HG03558 (cell line): ENCODE measurements around the gene MED15.
"Not testable (repeated sequence)": the region's sequence is repeated elsewhere in the genome, so short reads cannot be mapped to it uniquely, and the experiment has no call there.

Experiments used
- ATAC-seq: cut with Tn5 transposase; IDR thresholded peaks from one replicate; pipeline ENCODE4 v1.9.1; 2021; ENCODE audit warnings: moderate number of reproducible peaks; ENCODE audit not compliant: unreplicated experiment; ENCODE audit errors: extremely low read depth

The MED15 gene

DNA sequence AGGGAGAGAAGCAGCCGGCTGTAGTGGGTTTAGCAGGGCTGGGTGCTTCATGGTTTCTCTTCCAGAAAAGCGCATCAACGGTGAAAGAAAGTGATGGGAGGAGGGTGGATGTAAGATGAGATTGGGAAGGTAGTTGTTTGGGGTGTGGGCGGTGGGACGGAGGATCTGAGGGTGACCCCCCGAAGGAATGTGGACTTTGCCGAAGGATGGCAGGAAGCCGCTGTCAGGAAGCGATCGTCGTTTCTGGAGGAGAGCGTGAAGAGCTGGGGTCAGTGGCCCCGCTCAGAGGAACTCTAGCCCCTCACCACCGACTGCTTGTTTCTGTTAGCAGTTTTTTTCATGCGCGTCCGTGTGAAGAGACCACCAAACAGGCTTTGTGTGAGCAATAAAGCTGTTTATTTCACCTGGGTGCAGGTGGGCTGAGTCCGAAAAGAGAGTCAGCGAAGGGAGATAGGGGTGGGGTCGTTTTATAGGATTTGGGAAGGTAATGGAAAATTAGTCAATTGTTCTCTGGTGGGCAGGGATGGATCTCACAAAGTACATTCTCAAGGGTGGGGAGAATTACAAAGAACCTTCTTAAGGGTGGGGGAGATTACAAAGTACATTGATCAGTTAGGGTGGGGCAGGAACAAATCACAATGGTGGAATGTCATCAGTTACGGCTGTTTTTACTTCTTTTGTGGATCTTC, 801 bp downstream of the MED15 start:
- ATAC-seq, result not testable (repeated sequence)

DNA sequence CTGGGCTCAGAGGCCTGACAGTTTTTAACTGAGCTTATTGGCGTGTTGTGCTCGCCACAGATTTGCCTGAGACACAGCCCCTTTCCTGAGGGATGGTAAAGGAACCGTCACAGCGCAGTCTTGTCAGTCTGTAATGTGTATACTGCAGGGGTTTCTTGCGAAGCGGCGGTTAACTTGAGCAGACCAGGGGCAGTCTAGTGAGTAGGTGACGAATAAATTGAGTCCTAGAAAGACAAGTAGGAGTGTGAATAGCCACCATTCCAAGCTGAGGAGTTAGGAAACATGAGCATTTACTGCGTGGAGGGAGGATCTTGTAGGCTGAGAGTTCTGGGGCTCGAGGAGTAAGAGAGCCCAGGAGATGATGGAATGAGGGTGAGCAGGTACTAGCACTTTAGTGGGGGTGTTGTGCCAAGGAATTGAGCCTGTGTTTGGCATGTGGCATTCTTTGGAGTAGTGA, 1.4 kb downstream of the MED15 start:
- ATAC-seq, result no peak

DNA sequence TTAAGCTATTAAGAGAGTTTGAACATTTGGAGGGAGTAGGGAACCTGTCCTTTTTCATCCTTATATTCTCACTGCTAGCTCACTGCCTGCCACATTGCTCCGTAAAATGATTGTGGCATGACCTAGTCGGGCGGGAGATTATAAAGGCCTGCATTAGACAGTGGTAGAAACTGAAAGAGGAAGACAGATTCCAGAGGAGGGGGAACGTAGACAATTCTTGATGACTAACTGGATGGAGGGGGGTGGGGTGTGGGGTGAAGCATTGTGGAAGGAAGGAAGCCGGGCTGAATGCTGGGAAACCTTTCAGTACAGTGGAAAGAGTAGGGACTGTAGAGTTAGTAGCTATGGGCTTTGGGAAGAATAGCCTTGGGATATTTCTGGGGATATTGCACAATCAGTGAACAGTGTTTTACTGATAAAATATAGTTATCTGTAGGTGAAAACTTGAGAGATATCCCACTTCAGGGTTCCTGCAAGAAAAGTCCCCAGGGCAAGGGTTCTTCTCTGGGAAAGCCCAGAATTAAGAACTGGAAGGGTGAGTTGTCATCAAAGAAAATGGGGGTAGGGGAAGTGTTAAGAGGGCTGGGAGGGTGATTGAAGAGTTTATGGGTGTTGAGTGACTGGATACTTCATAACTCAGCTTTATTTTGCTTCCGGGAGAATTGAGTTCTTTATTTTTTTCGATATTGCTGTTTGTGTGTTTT, 2.1 kb downstream of the MED15 start:
- no peak for ATAC-seq

DNA sequence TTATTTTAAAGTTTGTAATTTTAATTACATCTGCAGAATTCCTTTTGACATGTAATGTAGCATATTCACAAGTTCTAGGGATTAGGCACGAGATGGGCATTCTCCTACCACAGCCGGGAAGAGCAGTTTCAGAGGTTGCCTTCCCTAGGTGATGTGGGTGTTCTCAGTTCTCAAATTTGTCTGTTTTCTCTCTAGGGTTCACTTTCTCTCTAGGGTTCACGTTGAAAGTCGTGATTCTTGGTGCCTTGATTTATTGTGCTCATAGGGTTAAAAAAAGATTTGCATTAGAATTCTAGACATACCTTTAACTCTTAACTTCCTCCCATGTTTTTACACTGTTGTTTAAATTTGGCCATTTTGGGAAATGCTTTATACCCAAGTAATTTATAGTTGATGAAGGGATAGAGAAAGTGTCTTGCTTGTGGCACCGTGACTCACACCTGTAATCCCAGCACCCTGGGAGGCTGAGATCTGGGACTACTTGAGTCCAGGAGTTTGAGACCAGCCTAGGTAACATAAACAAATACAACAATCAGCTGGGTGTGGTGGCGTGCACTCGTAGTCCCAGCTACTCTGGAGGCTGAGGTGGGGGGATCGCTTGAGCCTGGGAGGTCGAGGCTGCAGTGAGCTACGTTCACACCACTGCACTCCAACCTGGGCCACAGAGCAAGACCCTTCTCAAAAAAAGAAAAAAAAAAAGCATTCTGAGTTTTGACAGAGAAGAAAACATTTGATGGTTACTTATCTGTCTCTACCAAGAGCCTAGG, 3.6 kb downstream of the MED15 start:
- ATAC-seq, result no peak

DNA sequence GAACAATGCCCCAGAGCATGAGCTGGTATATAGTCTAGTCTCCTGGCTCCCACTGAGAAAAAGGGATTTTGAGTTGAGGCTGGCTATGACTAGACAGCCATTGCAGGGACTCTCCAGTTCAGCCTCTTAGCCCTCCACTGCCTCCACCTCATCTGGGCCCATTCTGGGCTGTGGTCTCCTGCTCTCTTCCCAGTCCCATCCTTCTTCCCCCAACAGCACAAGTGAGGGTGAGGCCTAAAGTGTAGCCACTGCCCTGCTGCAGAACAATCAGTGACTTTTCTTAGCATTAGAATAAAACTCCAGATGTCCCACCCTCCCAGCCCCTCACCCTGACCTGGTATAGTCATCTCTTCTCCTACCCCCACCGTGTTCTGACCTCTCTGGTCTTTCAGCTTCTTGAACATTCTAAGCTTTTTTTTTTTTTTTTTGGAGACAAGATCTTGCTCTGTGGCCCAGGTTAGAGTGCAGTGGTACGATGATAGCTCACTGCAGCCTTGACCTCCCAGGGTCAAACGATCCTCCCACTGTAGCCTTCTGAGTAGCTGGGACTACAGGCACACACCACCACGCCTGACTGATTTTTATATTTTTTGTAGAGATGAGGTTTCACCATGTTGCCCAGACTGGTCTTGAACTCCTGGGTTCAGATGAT, 4.3 kb downstream of the MED15 start:
- ATAC-seq, result no peak

DNA sequence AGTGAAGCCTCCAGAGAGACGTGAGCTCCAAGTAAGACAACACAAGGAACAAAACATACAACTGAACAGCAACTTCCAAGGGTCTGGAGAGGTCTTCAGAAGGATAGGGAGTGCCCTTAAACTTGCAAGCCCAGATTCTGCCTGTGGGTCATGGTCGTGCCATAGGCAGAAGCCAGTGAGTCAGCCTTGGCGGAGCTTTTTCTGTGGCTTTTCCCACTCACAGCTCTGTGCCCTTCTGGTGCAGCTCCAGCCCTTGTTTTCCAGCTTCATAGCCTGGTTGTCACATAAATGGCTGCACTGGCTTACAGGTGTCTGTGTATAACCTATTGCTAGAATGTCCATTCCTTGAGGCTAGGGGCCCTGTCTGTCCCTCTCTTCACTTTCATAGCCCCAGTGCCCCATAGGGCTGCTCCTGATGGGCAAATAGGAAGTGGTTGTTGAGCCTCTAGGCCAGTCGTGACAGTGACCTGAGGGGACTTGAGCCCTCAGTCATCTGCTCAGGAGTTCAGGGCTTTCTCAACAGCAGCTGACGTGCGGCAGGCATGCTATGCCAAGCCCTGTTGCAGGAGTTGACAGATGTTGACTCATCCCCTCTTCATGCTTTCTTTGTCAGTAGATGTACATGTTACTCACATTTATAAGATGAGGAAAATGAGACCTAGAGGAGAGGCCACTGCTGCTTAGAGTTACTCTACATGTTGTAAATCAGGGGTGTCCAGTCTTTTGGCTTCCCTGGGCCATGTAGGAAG, 7.4 kb downstream of the MED15 start:
- no peak for ATAC-seq

DNA sequence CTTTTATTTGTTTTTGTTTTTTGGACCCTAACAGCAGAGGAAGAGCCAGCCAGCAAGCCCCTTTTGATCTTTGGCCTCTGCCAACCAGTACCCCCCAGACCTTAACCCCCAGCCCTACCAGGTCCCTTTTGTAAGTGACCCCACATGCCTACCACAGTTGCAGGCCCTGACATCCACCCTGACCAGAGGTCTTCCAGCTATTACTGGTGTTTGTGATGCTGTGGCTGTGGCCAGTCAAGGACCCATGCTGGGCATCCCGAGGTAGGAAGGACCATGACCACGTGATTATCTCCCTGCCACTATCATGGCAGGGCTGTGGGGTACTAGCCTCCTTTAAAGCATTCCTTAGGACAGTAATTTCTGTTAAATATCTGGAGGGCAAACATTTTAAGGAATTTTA, 9.0 kb downstream of the MED15 start:
- ATAC-seq, result no peak

DNA sequence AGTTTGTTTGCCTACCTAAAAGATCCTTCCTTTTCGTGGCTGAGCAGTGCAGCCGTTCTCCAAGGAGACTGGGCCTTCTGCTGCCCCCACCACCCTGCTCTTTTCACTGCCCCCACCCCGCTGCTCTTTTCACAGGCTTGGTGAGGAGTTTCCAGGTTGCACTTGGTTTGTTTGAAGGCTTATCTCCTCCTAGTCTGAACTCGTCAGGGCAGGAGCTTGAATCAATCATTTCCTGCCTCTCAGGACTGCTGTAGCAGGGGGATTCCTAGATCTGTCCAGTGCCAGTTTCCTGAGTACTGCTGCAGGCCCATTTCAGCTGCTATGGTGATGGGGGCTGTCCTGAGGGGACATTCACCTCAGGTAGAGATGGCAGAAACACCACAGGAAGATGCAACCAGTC, 10.0 kb downstream of the MED15 start:
- no peak for ATAC-seq

DNA sequence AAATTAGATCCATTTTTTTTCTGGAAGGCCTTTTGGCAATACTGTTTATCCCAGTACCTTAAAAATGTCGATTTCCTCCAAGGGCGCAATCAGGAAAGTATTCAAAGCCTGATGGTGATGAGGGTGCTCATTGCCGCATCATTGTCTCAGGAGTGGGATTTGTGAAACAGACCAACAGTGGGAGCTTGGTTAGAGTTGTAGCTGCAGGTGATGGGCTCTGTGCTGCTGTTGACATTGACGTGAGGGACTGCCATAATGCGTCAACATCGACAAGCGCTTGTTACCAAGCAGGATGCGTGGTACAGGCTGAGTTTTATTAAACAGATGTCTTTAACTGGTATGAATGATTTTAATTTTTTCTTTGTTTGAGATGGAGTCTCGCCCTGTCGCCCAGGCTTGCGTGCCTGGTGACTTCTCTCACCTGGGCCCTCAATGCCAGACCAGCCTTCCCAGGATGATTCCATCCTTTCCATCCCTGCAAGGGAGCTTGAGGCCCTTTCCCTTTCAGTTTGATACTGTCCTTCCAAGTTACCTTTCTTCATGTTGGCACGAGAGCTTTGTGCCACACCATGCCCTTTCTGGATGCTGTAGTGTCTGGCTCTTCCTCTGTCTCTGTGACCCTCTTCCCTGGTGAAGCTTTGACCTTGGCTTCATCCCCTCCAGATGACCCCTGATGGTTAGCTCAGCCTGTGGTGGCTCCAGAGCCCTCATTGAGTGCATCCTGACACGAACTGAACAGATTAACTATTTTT, 10.6 kb downstream of the MED15 start:
- ATAC-seq, result no peak

DNA sequence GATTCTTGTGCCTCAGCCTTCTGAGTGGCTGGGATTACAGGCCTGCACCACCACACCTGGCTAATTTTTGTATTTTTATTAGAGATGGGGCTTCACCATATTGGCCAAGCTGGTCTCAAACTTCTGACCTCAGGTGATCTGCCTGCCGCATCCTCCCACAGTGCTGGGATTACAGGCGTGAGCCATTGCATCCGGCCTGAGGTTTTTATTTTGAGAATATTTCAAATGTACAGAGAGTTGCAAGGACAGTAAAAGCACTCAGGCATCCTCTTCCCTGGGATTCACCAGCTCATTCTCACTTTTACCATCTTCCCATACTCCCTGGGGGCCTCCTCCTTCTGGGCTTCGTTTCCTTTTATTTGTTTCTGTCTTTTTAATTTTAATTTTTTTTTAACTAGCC, 12.1 kb downstream of the MED15 start:
- ATAC-seq, result no peak

DNA sequence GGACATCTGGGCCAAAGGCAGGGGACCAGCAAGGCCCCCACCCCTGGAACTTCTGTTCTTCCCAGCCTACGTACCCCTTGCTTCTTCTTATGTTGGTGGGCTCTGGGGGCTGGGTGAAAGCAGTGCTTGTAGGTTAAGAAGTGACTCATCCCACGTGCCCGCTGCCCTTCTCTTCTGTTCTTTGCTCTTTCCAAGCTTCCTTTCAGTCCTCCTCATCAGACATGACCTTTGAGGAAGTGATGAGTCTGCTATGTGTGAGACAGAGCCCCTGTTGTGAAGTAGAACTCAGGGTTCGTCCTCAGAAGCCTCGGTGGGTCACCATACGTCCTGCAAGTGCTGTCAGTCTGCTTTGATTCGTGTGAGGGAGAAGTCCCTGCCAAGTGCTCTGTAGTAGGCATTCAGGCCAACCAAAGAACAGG, 12.7 kb downstream of the MED15 start:
- ATAC-seq, result no peak

DNA sequence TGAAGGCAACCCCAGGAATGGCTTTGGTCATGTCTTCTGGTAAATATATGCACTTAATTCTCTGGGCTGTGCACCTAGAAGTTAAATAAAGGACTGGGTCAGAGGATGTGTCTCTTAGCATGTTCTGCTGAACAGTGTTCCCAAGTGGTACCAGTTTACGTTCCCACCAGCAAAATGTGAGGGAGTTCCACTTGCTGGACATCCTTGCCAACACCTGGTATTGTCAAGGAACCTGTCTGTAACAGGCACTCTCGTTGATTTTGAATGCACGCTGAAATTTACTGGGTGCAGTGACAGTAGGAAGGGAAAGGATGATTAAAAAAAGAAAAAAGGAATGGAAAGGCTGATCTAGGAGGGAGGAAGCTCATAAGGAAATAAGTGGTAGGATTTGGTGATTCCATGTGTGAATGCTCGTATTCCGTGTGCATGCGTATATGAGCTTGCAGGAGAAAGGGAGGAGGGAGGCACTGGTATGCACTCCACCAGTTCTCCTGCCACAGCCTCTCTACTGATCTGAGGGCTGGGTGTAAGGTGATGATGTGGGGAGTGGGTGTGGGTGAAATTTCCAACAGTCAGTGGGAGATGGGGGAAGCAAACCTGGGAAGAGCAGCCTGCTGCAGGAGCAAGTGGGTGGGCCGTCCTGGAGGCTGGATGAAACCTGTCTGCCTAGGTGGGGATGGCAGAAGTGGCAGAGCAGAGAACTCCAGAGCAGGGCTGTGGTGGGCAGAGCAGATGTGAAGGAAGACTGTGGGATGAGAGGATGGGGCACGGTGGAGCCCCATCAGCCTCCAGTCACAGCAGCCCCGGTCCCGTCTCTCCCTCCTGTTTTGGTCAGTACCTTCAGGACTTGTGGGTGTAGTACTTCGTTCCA, 15.0 kb downstream of the MED15 start:
- no peak for ATAC-seq

DNA sequence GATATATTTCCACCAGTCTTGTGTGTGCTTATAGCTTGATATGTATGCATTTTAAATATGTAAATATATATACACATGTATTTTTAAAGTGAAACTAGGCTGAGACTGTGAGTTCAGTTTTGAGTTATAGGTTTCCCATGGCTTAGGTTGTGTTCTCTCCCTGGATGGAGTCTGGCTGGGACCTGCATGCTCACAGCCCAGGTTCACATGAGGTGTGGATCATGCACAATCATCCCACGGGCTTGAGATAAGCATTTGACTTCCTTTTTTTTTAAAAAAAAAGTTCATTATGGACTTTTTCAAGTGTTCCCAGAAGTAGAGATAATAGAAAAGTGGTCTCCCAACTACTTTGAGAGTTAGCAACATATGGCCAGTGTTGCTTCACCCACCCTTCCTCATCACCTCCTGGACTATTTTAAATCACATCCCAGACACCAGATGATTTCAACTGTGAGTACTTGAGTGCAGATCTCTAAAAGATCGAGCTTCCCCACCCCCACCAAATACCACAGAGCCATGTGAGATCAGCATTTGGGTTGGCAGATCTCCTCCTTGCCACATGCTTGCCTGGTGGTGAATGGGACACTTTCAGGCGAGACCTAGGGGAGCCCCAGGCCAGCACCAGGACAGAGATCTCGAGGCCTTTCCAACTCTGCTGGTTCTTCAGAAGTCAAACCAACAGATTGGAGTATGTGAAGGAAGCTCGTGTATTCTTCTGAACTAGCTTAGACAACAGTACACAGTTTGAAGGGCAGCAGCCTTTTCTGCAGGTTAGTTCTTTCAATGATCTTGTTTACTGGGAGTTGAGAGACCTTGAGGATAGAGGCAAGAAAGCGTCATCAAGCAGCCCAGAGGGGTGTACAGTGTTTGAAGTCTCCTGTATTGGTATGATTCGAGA, 15.9 kb downstream of the MED15 start:
- ATAC-seq, result no peak

DNA sequence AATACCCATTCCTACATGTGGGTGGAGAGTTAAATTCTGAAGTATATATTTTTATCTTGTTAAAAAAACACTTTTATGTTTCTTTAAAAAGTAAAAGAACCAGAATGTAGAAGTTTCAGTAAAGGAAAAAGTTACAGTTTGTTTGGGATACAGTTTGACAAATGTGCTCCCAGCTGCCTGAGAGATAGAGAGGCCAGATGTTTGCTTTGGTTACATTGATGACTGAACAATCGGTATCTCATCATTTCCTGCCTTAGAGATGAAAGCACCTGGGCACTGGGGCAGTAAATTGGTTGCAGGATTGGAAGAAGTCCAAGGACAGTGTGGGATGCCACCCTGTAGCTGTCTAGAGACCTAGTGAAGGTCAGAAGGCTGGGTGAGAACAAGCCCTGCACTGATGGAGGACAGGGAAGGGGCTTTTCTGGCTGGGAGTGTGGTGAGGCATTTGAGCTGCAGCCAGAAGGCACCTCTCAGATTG, 16.6 kb downstream of the MED15 start:
- ATAC-seq, result no peak

DNA sequence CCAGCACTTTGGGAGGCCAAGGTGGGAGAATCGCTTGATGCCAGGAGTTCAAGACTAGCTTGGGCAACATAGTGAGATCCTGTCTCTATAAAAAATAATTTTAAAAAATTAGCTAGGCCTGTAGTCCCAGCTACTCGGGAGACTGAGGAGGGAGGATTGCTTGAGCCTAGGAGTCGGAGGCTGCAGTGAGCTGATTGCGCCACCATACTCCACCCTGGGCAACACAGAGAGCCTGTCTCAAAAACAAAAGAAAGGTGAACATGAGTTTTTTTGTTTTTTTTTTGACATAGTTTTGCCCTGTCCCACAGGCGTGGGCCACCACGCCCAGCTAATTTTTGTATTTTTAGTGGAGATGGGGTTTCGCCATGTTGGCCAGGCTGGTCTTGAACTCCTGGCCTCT, 17.6 kb downstream of the MED15 start:
- no peak for ATAC-seq

DNA sequence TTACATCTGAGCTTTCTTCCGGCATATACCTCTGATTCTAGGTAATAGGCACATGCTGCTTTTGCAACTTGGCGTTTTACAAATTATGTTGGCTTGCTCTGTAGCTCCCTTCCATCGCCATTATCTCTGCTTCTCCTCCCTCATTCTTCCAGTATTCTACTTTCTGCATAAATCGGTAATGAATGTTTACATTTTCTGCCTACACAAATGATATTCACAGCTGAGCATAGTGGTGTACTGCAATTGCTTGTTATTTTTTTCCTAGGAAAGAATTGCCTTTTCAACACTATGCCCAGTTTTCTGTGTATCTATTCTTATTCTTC, 18.9 kb downstream of the MED15 start:
- no peak for ATAC-seq

DNA sequence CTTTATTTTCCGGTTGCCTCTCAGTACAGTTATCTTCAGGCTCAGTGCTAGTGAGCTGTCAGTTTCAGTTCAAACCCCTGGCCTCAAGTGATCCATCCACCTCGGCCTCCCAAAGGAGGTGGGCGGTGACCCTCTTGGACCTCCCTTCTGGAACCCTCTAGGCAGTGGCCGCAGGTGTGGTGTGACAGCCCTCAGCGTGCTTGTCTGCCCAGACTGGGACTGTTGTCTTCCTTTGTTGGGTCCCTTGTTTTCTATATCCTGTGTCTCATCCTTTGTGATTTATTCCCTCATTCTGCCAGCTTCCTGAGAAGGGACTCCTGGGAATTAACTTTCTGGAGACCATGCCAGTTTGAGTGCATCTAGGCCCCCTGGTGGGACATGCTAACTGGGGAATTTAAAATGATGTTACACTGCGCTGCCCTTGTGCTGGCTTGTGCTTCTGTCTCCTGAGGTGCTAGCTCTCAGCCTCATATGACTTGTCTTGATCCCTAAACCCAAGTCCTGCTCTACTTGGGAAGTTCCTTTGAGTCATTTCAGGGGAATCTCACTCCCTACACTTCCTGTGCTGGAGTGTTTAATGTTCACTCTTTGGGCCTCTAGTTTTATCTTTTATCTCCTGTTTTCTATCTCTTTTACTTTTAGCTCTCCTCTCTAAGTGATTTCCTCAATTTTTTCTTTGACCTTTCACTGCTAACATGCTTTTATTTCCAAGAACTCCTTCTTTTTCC, 19.4 kb downstream of the MED15 start:
- no peak for ATAC-seq
